SK-N-SH treated with all-trans-retinoic acid at 6 μM for 48 hours (cell line): ENCODE measurements around the gene COL4A4.
A peak's percentile ranks its signal among the peaks of the same experiment; 100 is the strongest.

Experiments
- ATAC-seq: fragments of 200-7000 bp; cut with Tn5 transposase; 3 replicates; pipeline ENCODE4 v1.9.1; 2020; ENCODE audit warnings: mild to moderate bottlenecking, moderate library complexity
- ARNTL ChIP-seq: fragments of 450-650 bp; formaldehyde crosslinking; IDR thresholded peaks from 2 replicates; pipeline ENCODE4 v1.5.0; 2020; ENCODE audit warnings: low read depth, mild to moderate bottlenecking, moderate library complexity, borderline replicate concordance
- BACH2 ChIP-seq: fragments of 250-450 bp; sonication (Bioruptor Pico); IDR thresholded peaks from 2 replicates; pipeline ENCODE4 v1.9.0; 2021; ENCODE audit warnings: mild to moderate bottlenecking, borderline replicate concordance
- CREB5 ChIP-seq: fragments of 250-450 bp; sonication (Bioruptor Pico); IDR thresholded peaks from 2 replicates; pipeline ENCODE4 v1.5.1; 2020; ENCODE audit warnings: low read depth, mild to moderate bottlenecking, moderate library complexity
- CSDC2 ChIP-seq: fragments of 250-450 bp; sonication (Bioruptor Pico); IDR thresholded peaks from 2 replicates; pipeline ENCODE4 v1.5.0; 2020; ENCODE audit warnings: mild to moderate bottlenecking, moderate library complexity
- ESRRG ChIP-seq: fragments of 250-450 bp; sonication (Bioruptor Pico); IDR thresholded peaks from 2 replicates; pipeline ENCODE4 v1.6.1; 2021; ENCODE audit warnings: mild to moderate bottlenecking
- GLIS3 ChIP-seq: fragments of 250-450 bp; sonication (Bioruptor Pico); IDR thresholded peaks from 2 replicates; pipeline ENCODE4 v1.5.0; 2020; ENCODE audit warnings: mild to moderate bottlenecking, moderate library complexity
- ISL1 ChIP-seq: fragments of 250-450 bp; sonication (Bioruptor Pico); IDR thresholded peaks from 2 replicates; pipeline ENCODE4 v2.1.2; 2022; ENCODE audit warnings: mild to moderate bottlenecking, moderate library complexity
- OSR1 ChIP-seq: fragments of 250-450 bp; sonication (Bioruptor Pico); IDR thresholded peaks from 2 replicates; pipeline ENCODE4 v1.8.0; 2022; ENCODE audit warnings: moderate library complexity, mild to moderate bottlenecking, inconsistent platforms
- PATZ1 ChIP-seq: fragments of 250-450 bp; sonication (Bioruptor Pico); IDR thresholded peaks from 2 replicates; pipeline ENCODE4 v1.8.0; 2020; ENCODE audit warnings: mild to moderate bottlenecking, moderate library complexity, borderline replicate concordance
- POU6F1 ChIP-seq: fragments of 250-450 bp; sonication (Bioruptor Pico); IDR thresholded peaks from 2 replicates; pipeline ENCODE4 v1.8.0; 2021; ENCODE audit warnings: low read depth, mild to moderate bottlenecking, moderate library complexity, borderline replicate concordance
- PPARA ChIP-seq: fragments of 250-450 bp; sonication (Bioruptor Pico); IDR thresholded peaks from 2 replicates; pipeline ENCODE4 v1.5.0; 2020; ENCODE audit warnings: mild to moderate bottlenecking, borderline replicate concordance
- RARB ChIP-seq: fragments of 250-450 bp; sonication (Bioruptor Pico); IDR thresholded peaks from 2 replicates; pipeline ENCODE4 v1.8.0; 2021; ENCODE audit warnings: mild to moderate bottlenecking, moderate library complexity
- SNAI2 ChIP-seq: fragments of 250-450 bp; sonication (Bioruptor Pico); IDR thresholded peaks from 2 replicates; pipeline ENCODE4 v1.5.0; 2020; ENCODE audit warnings: mild to moderate bottlenecking, moderate library complexity
- TCF4 ChIP-seq: fragments of 250-450 bp; sonication (Bioruptor Pico); IDR thresholded peaks from 2 replicates; pipeline ENCODE4 v1.8.0; 2021; ENCODE audit warnings: mild to moderate bottlenecking, moderate library complexity, borderline replicate concordance
- TOX ChIP-seq: fragments of 250-450 bp; sonication (Bioruptor Pico); IDR thresholded peaks from 2 replicates; pipeline ENCODE4 v1.8.0; 2021; ENCODE audit warnings: mild to moderate bottlenecking, moderate library complexity, borderline replicate concordance
- ZC3H10 ChIP-seq: fragments of 250-450 bp; sonication (Bioruptor Pico); IDR thresholded peaks from 2 replicates; pipeline ENCODE4 v1.5.1; 2021; ENCODE audit warnings: mild to moderate bottlenecking, moderate library complexity
- ZFP30 ChIP-seq: fragments of 450-650 bp; formaldehyde crosslinking; IDR thresholded peaks from 2 replicates; pipeline ENCODE4 v1.5.0; 2022; ENCODE audit warnings: mild to moderate bottlenecking, moderate library complexity
- ZNF8 ChIP-seq: fragments of 450-650 bp; formaldehyde crosslinking; IDR thresholded peaks from 2 replicates; pipeline ENCODE4 v1.5.0; 2020; ENCODE audit warnings: mild to moderate bottlenecking, moderate library complexity

The COL4A4 gene

GRCh38 chr2:227152093-227152766, 11.8 kb downstream of the COL4A4 start:
- ATAC-seq, result no peak
- TF ChIP-seq PATZ1 (CRISPR knock-in tag), result no peak
- no peak for TF ChIP-seq ARNTL (CRISPR knock-in tag)
- no peak for TF ChIP-seq ESRRG (CRISPR knock-in tag)
- no peak for TF ChIP-seq ZNF8 (CRISPR knock-in tag)
- no peak for TF ChIP-seq CREB5 (CRISPR knock-in tag)

- ATAC-seq, result no peak
- TF ChIP-seq TOX (CRISPR knock-in tag) (no peak), OSR1 (CRISPR knock-in tag) (no peak), CSDC2 (CRISPR knock-in tag) (no peak), ZFP30 (no peak), POU6F1 (CRISPR knock-in tag) (no peak), ZNF8 (CRISPR knock-in tag) (no peak), ARNTL (CRISPR knock-in tag) (no peak), GLIS3 (CRISPR knock-in tag) (no peak), PPARA (no peak), SNAI2 (no peak), TCF4 (no peak), CREB5 (CRISPR knock-in tag) (no peak), ESRRG (CRISPR knock-in tag) (no peak), BACH2 (CRISPR knock-in tag) (no peak), ISL1 (no peak), ZC3H10 (CRISPR knock-in tag) (no peak), PATZ1 (CRISPR knock-in tag) (no peak), RARB (CRISPR knock-in tag) (no peak)
Observed at GRCh38 chr2:227150222-227150936, 13.6 kb downstream of the COL4A4 start.

GRCh38 chr2:227148106-227148505, 15.9 kb downstream of the COL4A4 start:
- TF ChIP-seq GLIS3 (CRISPR knock-in tag), result no peak
- TF ChIP-seq ZNF8 (CRISPR knock-in tag), result peak; percentile 95
- no peak for TF ChIP-seq CSDC2 (CRISPR knock-in tag)
- no peak for TF ChIP-seq PATZ1 (CRISPR knock-in tag)
- TF ChIP-seq, all 23 proteins: peak for 1
- ATAC-seq, result no peak
